C4-2B (cell line): ENCODE measurements around the gene EXOC6.

ENCODE experiments used
- H3K27ac ChIP-seq: fragments of 450-650 bp; 2 replicates; pipeline ENCODE4 v1.5.1; 2017
- ZFX ChIP-seq: fragments of 450-650 bp; IDR thresholded peaks from 2 replicates; pipeline ENCODE4 v1.6.1; 2017
- TF ChIP-seq, protein P1 (sequence below): fragments of 450-650 bp; conservative IDR thresholded peaks from 2 replicates; pipeline ENCODE4 v1.5.1; 2017; ENCODE audit warnings: mild to moderate bottlenecking

Gene EXOC6

GRCh38 chr10:93027508-93027907, 179.2 kb downstream of the EXOC6 start:
- H3K27ac ChIP-seq, result no peak overlapping the region

DNA sequence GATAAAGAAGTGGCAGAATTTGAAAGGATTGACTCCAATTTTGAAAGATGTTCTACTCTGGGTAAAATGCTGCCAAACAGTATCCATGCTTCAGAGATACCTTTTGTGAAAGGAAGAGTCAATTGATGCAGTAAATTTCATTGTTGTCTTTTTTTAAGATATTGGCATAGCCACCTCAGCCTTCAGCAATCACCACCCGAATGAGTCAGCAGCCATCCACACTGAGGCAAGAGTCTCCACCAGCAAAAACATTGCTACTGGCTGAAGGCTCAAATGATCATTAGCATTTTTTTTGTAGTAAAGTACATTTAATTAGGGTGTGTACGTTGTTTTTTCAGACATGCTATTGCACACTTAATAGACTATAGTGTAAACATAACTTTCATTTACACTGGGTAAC, 180.6 kb downstream of the EXOC6 start:
- H3K27ac ChIP-seq, result no peak overlapping the region
- TF ChIP-seq, protein P1, sequence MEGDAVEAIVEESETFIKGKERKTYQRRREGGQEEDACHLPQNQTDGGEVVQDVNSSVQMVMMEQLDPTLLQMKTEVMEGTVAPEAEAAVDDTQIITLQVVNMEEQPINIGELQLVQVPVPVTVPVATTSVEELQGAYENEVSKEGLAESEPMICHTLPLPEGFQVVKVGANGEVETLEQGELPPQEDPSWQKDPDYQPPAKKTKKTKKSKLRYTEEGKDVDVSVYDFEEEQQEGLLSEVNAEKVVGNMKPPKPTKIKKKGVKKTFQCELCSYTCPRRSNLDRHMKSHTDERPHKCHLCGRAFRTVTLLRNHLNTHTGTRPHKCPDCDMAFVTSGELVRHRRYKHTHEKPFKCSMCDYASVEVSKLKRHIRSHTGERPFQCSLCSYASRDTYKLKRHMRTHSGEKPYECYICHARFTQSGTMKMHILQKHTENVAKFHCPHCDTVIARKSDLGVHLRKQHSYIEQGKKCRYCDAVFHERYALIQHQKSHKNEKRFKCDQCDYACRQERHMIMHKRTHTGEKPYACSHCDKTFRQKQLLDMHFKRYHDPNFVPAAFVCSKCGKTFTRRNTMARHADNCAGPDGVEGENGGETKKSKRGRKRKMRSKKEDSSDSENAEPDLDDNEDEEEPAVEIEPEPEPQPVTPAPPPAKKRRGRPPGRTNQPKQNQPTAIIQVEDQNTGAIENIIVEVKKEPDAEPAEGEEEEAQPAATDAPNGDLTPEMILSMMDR, result no peak
- TF ChIP-seq ZFX, result no peak

More at GRCh38 chr10:93027508-93027907, 179.2 kb downstream of the EXOC6 start:
- TF ChIP-seq, protein P1, result no peak
- TF ChIP-seq ZFX, result no peak

DNA sequence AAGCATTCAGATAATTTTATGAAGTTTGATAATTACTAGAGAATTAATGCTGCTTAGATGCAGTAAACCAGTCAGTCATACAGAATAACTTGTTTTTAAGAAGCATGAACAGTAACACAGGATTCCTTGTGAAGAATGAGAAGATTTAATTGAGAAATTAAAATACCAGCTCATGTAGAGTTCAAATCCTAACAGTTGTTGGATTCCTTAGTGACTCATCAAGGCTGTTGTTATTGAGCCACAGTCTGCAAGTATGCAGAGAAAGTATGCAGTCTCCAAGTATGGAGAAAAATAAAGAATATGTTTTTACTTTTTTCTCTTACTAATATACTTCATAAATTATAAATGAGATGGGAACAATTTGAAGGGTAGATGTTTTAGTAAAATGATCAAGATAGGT, 182.1 kb downstream of the EXOC6 start:
- no peak overlapping the region for H3K27ac ChIP-seq
- TF ChIP-seq, protein P1, result no peak
- TF ChIP-seq ZFX, result no peak

DNA sequence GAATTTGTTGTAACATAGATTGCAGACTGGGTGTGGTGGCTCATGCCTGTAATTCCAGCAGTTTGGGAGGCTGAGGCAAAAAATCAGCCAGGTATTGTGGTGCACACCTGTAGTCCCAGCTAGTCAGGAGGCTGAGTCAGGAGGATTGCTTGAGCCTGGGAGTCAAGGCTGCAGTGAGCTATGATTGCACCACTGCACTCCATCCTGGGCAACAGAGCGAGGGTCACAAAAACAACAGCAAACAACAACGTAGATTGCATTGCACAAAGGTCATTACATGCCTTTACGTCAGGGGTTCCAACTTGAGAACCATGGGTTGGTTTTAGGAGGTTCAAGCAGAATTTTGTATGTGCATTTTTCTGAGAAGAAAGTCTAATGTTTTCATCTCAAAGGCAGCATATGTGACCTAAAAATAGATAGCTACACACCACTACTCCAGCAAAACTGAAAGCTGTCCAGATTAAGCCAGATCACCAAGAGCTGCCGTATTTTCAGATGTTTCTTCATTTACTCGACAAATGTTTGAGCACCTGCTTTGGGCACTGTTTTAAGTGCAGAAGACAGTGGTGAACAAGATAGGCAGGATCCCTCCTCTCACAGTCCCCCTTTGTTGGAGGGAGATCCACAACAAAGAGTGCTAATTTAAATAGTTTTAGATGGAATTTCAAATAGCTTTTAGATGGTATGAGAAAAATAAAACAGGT, 183.9 kb downstream of the EXOC6 start:
- H3K27ac ChIP-seq, result no peak overlapping the region
- no peak for TF ChIP-seq ZFX
- TF ChIP-seq, protein P1, result no peak

DNA sequence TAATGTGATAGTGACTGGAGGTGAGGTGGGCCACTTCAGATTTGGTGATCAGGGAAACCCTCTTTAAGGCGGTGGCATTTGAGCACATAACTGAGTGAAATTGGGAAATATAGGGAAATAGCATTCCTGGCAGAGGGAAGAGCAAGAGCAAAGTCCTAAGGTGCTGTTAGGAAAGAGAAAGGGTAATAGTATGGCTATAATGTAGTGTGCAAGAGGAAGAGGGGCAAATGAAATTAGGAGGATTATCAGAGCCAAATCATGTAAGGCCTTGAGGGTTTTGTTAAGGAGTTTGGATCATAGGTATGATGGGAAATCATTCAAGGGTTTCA, 184.5 kb downstream of the EXOC6 start:
- H3K27ac ChIP-seq, result no peak overlapping the region
- TF ChIP-seq, protein P1, result no peak
- TF ChIP-seq ZFX, result no peak

DNA sequence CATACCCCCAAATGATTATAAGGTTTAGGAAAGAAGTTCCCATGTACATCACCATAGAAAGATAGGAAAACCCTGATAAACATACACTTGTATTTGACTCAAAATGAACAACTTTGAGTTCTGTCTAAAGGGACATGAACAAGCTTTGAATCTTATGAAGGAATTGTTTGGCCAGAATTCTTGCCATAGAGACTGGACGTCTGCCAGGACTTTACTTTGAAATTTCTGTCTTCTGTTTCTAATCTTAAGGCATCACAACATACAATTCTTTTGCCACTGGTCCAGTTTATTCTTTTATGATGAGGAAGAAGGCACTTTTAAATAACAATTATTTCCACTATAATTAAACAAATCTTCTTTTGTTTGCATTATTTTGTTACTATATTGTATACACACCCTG, 186.1 kb downstream of the EXOC6 start:
- TF ChIP-seq, protein P1, result no peak
- no peak for TF ChIP-seq ZFX
- no peak overlapping the region for H3K27ac ChIP-seq

GRCh38 chr10:93039110-93039509, 190.8 kb downstream of the EXOC6 start:
- no peak for TF ChIP-seq ZFX
- TF ChIP-seq, protein P1, result no peak
- H3K27ac ChIP-seq, result no peak overlapping the region
